Mesothelial cell of epicardium (in vitro differentiated cells): ENCODE results near the gene SNRK. TPM values are rescaled to one million over a fixed set of nuclear protein-coding genes. Genes with fewer than 3 reads are reported as not detected.

ENCODE experiments used
- DNase-seq, 2 experiments: peaks; one replicate each; pipeline ENCODE4 v3.0.0; 2021; ENCODE audit warnings: low spot score in 2 of 2; ENCODE audit not compliant: unreplicated experiment in 2 of 2
- H3K27ac Mint-ChIP-seq: 2 replicates; pipeline ENCODE4 v1.8.0; 2021; ENCODE audit warnings: mixed read lengths
- H3K27me3 Mint-ChIP-seq: 2 replicates; pipeline ENCODE4 v1.8.0; 2021; ENCODE audit warnings: low read depth, mixed read lengths
- H3K36me3 Mint-ChIP-seq: 2 replicates; pipeline ENCODE4 v1.8.0; 2021; ENCODE audit warnings: mixed read lengths
- H3K4me1 Mint-ChIP-seq: 2 replicates; pipeline ENCODE4 v1.8.0; 2021; ENCODE audit warnings: mixed read lengths
- H3K4me3 Mint-ChIP-seq: 2 replicates; pipeline ENCODE4 v1.8.0; 2021; ENCODE audit warnings: mild to moderate bottlenecking, moderate library complexity, mixed read lengths
- H3K9me3 Mint-ChIP-seq: 2 replicates; pipeline ENCODE4 v1.8.0; 2021; ENCODE audit warnings: mixed read lengths
- total RNA-seq: library from RNA; stranded (reverse); gene quantifications from 3 replicates; pipeline ENCODE4 v1.2.1, GENCODE V29; 2021
- TF ChIP-seq, protein P1 (sequence below): fragments of 200-600 bp; sonication (generic); IDR thresholded peaks from one replicate; pipeline ENCODE4 v1.5.0; 2021; ENCODE audit warnings: antibody characterized with exemption; ENCODE audit not compliant: unreplicated experiment

SNRK gene
- total RNA-seq, 1 donor from 2014 or later, result 19.3 TPM

GRCh38 chr3:43260412-43260811 is 25.9 kb upstream of the SNRK start:
- no peak for DNase-seq
- Mint-ChIP-seq H3K4me3 (no peak overlapping the region), H3K4me1 (no peaks in the 10 kb centered on the region), H3K27ac (no peak overlapping the region), H3K27me3 (peaks cover 10% of the 10 kb centered on the region), H3K36me3 (no peaks in the 10 kb centered on the region), H3K9me3 (no peaks in the 10 kb centered on the region)
- TF ChIP-seq, protein P1, sequence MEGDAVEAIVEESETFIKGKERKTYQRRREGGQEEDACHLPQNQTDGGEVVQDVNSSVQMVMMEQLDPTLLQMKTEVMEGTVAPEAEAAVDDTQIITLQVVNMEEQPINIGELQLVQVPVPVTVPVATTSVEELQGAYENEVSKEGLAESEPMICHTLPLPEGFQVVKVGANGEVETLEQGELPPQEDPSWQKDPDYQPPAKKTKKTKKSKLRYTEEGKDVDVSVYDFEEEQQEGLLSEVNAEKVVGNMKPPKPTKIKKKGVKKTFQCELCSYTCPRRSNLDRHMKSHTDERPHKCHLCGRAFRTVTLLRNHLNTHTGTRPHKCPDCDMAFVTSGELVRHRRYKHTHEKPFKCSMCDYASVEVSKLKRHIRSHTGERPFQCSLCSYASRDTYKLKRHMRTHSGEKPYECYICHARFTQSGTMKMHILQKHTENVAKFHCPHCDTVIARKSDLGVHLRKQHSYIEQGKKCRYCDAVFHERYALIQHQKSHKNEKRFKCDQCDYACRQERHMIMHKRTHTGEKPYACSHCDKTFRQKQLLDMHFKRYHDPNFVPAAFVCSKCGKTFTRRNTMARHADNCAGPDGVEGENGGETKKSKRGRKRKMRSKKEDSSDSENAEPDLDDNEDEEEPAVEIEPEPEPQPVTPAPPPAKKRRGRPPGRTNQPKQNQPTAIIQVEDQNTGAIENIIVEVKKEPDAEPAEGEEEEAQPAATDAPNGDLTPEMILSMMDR, result no peak

DNA sequence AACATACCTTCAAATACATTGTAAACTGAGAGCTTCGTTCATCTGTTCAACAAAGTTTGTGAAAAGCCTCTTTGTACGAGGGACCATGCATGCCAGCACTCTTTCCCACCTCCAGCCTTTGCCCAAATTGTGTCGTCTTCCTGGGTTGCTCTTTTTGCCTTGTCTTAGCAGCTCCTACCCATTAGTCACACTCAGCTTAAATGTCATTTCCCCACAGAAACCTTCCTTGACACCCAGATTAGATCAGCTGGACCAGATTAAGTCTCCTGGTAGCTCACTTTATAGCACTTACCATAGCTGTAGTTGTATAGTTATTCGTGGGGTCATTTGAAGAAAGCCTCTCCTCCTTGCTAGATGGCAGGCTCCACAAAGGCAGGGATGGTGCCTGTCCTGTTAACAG is 24.1 kb upstream of the SNRK start:
- TF ChIP-seq, protein P1, result no peak
- H3K4me1 Mint-ChIP-seq, result no peaks in the 10 kb centered on the region
- H3K9me3 Mint-ChIP-seq, result no peaks in the 10 kb centered on the region
- H3K4me3 Mint-ChIP-seq, result no peak overlapping the region
- no peak overlapping the region for H3K27ac Mint-ChIP-seq
- peaks cover 7% of the 10 kb centered on the region for H3K27me3 Mint-ChIP-seq
- H3K36me3 Mint-ChIP-seq, result no peaks in the 10 kb centered on the region
- DNase-seq, result no peak

DNA sequence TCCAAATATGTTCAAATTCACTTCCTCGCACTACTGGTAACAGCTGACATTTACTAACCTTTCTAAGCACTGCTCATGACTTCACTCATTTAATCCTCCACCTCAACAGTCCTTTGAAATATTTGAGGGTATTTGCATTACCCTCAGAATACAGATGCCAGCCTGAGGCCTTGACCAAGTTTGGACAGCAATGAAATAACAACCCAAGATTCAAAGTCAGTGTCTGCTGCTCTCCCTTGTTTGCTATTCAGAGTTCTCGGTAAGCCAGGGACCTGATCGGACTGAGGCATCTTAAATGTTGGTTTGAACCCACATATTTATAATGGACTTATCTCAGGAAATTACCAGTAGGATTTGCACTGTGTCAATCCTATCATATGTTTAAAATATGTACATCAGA is 19.9 kb upstream of the SNRK start:
- Mint-ChIP-seq H3K36me3 (no peaks in the 10 kb centered on the region), H3K4me3 (no peak overlapping the region), H3K4me1 (no peaks in the 10 kb centered on the region), H3K27me3 (no peaks in the 10 kb centered on the region), H3K27ac (no peak overlapping the region), H3K9me3 (no peaks in the 10 kb centered on the region)
- TF ChIP-seq, protein P1, result no peak
- no peak for DNase-seq

GRCh38 chr3:43266995-43267394 is 19.3 kb upstream of the SNRK start:
- TF ChIP-seq, protein P1, result no peak
- H3K36me3 Mint-ChIP-seq, result no peaks in the 10 kb centered on the region
- no peak for DNase-seq
- no peak overlapping the region for H3K27ac Mint-ChIP-seq
- no peaks in the 10 kb centered on the region for H3K9me3 Mint-ChIP-seq
- no peaks in the 10 kb centered on the region for H3K27me3 Mint-ChIP-seq
- no peak overlapping the region for H3K4me3 Mint-ChIP-seq
- H3K4me1 Mint-ChIP-seq, result no peaks in the 10 kb centered on the region

- no peak for DNase-seq
- Mint-ChIP-seq H3K4me1 (no peaks in the 10 kb centered on the region), H3K36me3 (no peaks in the 10 kb centered on the region), H3K27ac (no peak overlapping the region), H3K4me3 (no peak overlapping the region), H3K9me3 (no peaks in the 10 kb centered on the region), H3K27me3 (peaks cover 7% of the 10 kb centered on the region)
- TF ChIP-seq, protein P1, result no peak
Measured at GRCh38 chr3:43268636-43269035, 17.7 kb upstream of the SNRK start.

DNA sequence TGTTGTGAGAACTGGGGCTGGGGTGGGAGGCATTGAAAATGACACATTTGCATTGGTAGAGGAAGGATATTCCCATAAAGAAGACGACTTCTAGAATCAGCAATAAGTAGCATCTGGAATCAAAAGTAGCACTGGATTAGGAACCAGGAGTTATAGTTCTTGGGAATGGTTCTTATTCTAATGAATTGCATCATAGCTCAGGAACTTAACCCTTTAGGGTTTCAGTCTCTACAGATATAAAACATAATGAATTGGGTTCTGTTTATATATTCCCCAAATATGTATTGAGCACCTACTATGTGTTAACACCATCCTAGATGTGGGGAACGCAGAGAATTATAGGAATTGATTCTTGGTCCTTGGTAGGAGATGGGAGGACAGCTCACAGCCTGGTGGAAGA is 16.3 kb upstream of the SNRK start:
- H3K4me3 Mint-ChIP-seq, result no peak overlapping the region
- peaks cover 7% of the 10 kb centered on the region for H3K27me3 Mint-ChIP-seq
- DNase-seq, result no peak
- no peaks in the 10 kb centered on the region for H3K9me3 Mint-ChIP-seq
- H3K36me3 Mint-ChIP-seq, result no peaks in the 10 kb centered on the region
- H3K4me1 Mint-ChIP-seq, result no peaks in the 10 kb centered on the region
- TF ChIP-seq, protein P1, result no peak
- H3K27ac Mint-ChIP-seq, result no peak overlapping the region
